ENCODE measurements around the gene SOD2.
"Not testable (repeated sequence)": the region's sequence is repeated elsewhere in the genome, so short reads cannot be mapped to it uniquely, and the experiment has no call there.

The SOD2 gene

GRCh38 chr6:159665868-159666635 is 27.0 kb downstream of the SOD2 start:
- WGBS (ENCODE audit: insufficient coverage, insufficient read length) = no CpG with 5 or more reads among the region's 7 CpGs
- Histone ChIP-seq H3K36me3 (ENCODE audit: control insufficient read depth, insufficient read depth, low read length) (no peaks in the 10 kb centered on the region), H3K27me3 (ENCODE audit: control insufficient read depth, insufficient read depth, low read length) (no peaks in the 10 kb centered on the region), H3K27ac (ENCODE audit: low read length) (no peak overlapping the region), H3K9me3 (ENCODE audit: control insufficient read depth, insufficient read depth, low read length) (no peaks in the 10 kb centered on the region; the same call in 1 of the 2 replicates), H3K4me3 (ENCODE audit: low read length) (no peak overlapping the region), H3K4me1 (ENCODE audit: control insufficient read depth, insufficient read depth, low read length) (no peaks in the 10 kb centered on the region)
- no peak for DNase-seq (ENCODE audit: low read depth, low spot score)

GRCh38 chr6:159663368-159663889 is 29.6 kb downstream of the SOD2 start:
- WGBS (ENCODE audit: insufficient coverage, insufficient read length) = no CpG with 5 or more reads among the region's 1 CpG
- not testable (repeated sequence) for H3K27ac ChIP-seq (ENCODE audit: low read length); H3K9me3 ChIP-seq (ENCODE audit: control insufficient read depth, insufficient read depth, low read length); H3K36me3 ChIP-seq (ENCODE audit: control insufficient read depth, insufficient read depth, low read length); H3K4me1 ChIP-seq (ENCODE audit: control insufficient read depth, insufficient read depth, low read length); H3K4me3 ChIP-seq (ENCODE audit: low read length); H3K27me3 ChIP-seq (ENCODE audit: control insufficient read depth, insufficient read depth, low read length); DNase-seq (ENCODE audit: low read depth, low spot score)

GRCh38 chr6:159661977-159662376 is 31.1 kb downstream of the SOD2 start:
- H3K36me3 ChIP-seq (ENCODE audit: control insufficient read depth, insufficient read depth, low read length); H3K4me1 ChIP-seq (ENCODE audit: control insufficient read depth, insufficient read depth, low read length); H3K27me3 ChIP-seq (ENCODE audit: control insufficient read depth, insufficient read depth, low read length); H3K9me3 ChIP-seq (ENCODE audit: control insufficient read depth, insufficient read depth, low read length); DNase-seq (ENCODE audit: low read depth, low spot score); H3K4me3 ChIP-seq (ENCODE audit: low read length); H3K27ac ChIP-seq (ENCODE audit: low read length): not testable (repeated sequence)
- no CpG with 5 or more reads among the region's 1 CpG for WGBS (ENCODE audit: insufficient coverage, insufficient read length)

- H3K27me3 ChIP-seq (ENCODE audit: control insufficient read depth, insufficient read depth, low read length) = no peaks in the 10 kb centered on the region
- H3K36me3 ChIP-seq (ENCODE audit: control insufficient read depth, insufficient read depth, low read length) = no peaks in the 10 kb centered on the region
- H3K4me3 ChIP-seq (ENCODE audit: low read length) = no peak overlapping the region
- H3K27ac ChIP-seq (ENCODE audit: low read length) = no peak overlapping the region
- no peaks in the 10 kb centered on the region for H3K4me1 ChIP-seq (ENCODE audit: control insufficient read depth, insufficient read depth, low read length)
- no peak for DNase-seq (ENCODE audit: low read depth, low spot score)
- no CpG with 5 or more reads among the region's 9 CpGs for WGBS (ENCODE audit: insufficient coverage, insufficient read length)
- H3K9me3 ChIP-seq (ENCODE audit: control insufficient read depth, insufficient read depth, low read length) = no peaks in the 10 kb centered on the region
These were observed 37.5 kb downstream of the SOD2 start for GRCh38 chr6:159655409-159655988.

- no peaks in the 10 kb centered on the region for H3K4me1 ChIP-seq (ENCODE audit: control insufficient read depth, insufficient read depth, low read length)
- no peak overlapping the region for H3K4me3 ChIP-seq (ENCODE audit: low read length)
- H3K36me3 ChIP-seq (ENCODE audit: control insufficient read depth, insufficient read depth, low read length) = no peaks in the 10 kb centered on the region
- DNase-seq (ENCODE audit: low read depth, low spot score) = no peak
- no peaks in the 10 kb centered on the region for H3K9me3 ChIP-seq (ENCODE audit: control insufficient read depth, insufficient read depth, low read length)
- no peak overlapping the region for H3K27ac ChIP-seq (ENCODE audit: low read length)
- no peaks in the 10 kb centered on the region for H3K27me3 ChIP-seq (ENCODE audit: control insufficient read depth, insufficient read depth, low read length)
- no CpG with 5 or more reads among the region's 2 CpGs for WGBS (ENCODE audit: insufficient coverage, insufficient read length)
These were observed 38.5 kb downstream of the SOD2 start for GRCh38 chr6:159654483-159655098.

- WGBS (ENCODE audit: insufficient coverage, insufficient read length) = no CpG with 5 or more reads among the region's 8 CpGs
- Histone ChIP-seq H3K27ac (ENCODE audit: low read length) (no peak overlapping the region), H3K36me3 (ENCODE audit: control insufficient read depth, insufficient read depth, low read length) (no peaks in the 10 kb centered on the region), H3K9me3 (ENCODE audit: control insufficient read depth, insufficient read depth, low read length) (no peaks in the 10 kb centered on the region), H3K4me1 (ENCODE audit: control insufficient read depth, insufficient read depth, low read length) (no peaks in the 10 kb centered on the region), H3K27me3 (ENCODE audit: control insufficient read depth, insufficient read depth, low read length) (no peaks in the 10 kb centered on the region), H3K4me3 (ENCODE audit: low read length) (no peak overlapping the region)
- no peak for DNase-seq (ENCODE audit: low read depth, low spot score)
These were observed 42.7 kb downstream of the SOD2 start for GRCh38 chr6:159650314-159650713.

- Histone ChIP-seq H3K4me1 (ENCODE audit: control insufficient read depth, insufficient read depth, low read length) (no peaks in the 10 kb centered on the region), H3K4me3 (ENCODE audit: low read length) (no peak overlapping the region), H3K27ac (ENCODE audit: low read length) (no peak overlapping the region), H3K9me3 (ENCODE audit: control insufficient read depth, insufficient read depth, low read length) (no peaks in the 10 kb centered on the region), H3K27me3 (ENCODE audit: control insufficient read depth, insufficient read depth, low read length) (no peaks in the 10 kb centered on the region), H3K36me3 (ENCODE audit: control insufficient read depth, insufficient read depth, low read length) (no peaks in the 10 kb centered on the region)
- no CpG with 5 or more reads among the region's 7 CpGs for WGBS (ENCODE audit: insufficient coverage, insufficient read length)
- DNase-seq (ENCODE audit: low read depth, low spot score) = no peak
These were observed 43.6 kb downstream of the SOD2 start for GRCh38 chr6:159649441-159649840.

- WGBS (ENCODE audit: insufficient coverage, insufficient read length) = no CpG with 5 or more reads among the region's 2 CpGs
- H3K27me3 ChIP-seq (ENCODE audit: control insufficient read depth, insufficient read depth, low read length) = no peaks in the 10 kb centered on the region
These were observed 46.3 kb downstream of the SOD2 start for GRCh38 chr6:159646733-159647132.

GRCh38 chr6:159646116-159646515 is 46.9 kb downstream of the SOD2 start:
- WGBS (ENCODE audit: insufficient coverage, insufficient read length) = no CpG with 5 or more reads among the region's 1 CpG
- DNase-seq (ENCODE audit: low read depth, low spot score) = no peak
- Histone ChIP-seq H3K27ac (ENCODE audit: low read length) (no peak overlapping the region), H3K4me3 (ENCODE audit: low read length) (no peak overlapping the region), H3K36me3 (ENCODE audit: control insufficient read depth, insufficient read depth, low read length) (no peaks in the 10 kb centered on the region), H3K4me1 (ENCODE audit: control insufficient read depth, insufficient read depth, low read length) (no peaks in the 10 kb centered on the region), H3K9me3 (ENCODE audit: control insufficient read depth, insufficient read depth, low read length) (no peaks in the 10 kb centered on the region), H3K27me3 (ENCODE audit: control insufficient read depth, insufficient read depth, low read length) (no peaks in the 10 kb centered on the region)

More at GRCh38 chr6:159646733-159647132, 46.3 kb downstream of the SOD2 start:
- Histone ChIP-seq H3K27ac (ENCODE audit: low read length) (no peak overlapping the region), H3K36me3 (ENCODE audit: control insufficient read depth, insufficient read depth, low read length) (no peaks in the 10 kb centered on the region), H3K4me1 (ENCODE audit: control insufficient read depth, insufficient read depth, low read length) (no peaks in the 10 kb centered on the region), H3K9me3 (ENCODE audit: control insufficient read depth, insufficient read depth, low read length) (no peaks in the 10 kb centered on the region), H3K4me3 (ENCODE audit: low read length) (no peak overlapping the region)
- DNase-seq (ENCODE audit: low read depth, low spot score) = no peak

GRCh38 chr6:159645640-159646039 is 47.4 kb downstream of the SOD2 start:
- H3K27ac ChIP-seq (ENCODE audit: low read length) = no peak overlapping the region
- no CpG with 5 or more reads among the region's 4 CpGs for WGBS (ENCODE audit: insufficient coverage, insufficient read length)
- no peak for DNase-seq (ENCODE audit: low read depth, low spot score)

More at GRCh38 chr6:159645640-159646039, 47.4 kb downstream of the SOD2 start:
- H3K36me3 ChIP-seq (ENCODE audit: control insufficient read depth, insufficient read depth, low read length) = no peaks in the 10 kb centered on the region
- H3K9me3 ChIP-seq (ENCODE audit: control insufficient read depth, insufficient read depth, low read length) = no peaks in the 10 kb centered on the region
- no peak overlapping the region for H3K4me3 ChIP-seq (ENCODE audit: low read length)
- no peaks in the 10 kb centered on the region for H3K27me3 ChIP-seq (ENCODE audit: control insufficient read depth, insufficient read depth, low read length)
- H3K4me1 ChIP-seq (ENCODE audit: control insufficient read depth, insufficient read depth, low read length) = no peaks in the 10 kb centered on the region
